Measurements from ENCODE around the gene ELP4.

The ELP4 gene

GRCh38 chr11:31598454-31598853 is 88.9 kb downstream of the ELP4 start:
- Mint-ChIP-seq H3K9me3 (ENCODE audit: low read depth) (no peaks in the 10 kb centered on the region), H3K27me3 (no peaks in the 10 kb centered on the region), H3K4me3 (no peak overlapping the region), H3K36me3 (peaks cover 17% of the 10 kb centered on the region), H3K4me1 (ENCODE audit: low read depth) (no peaks in the 10 kb centered on the region), H3K27ac (no peak overlapping the region)

GRCh38 chr11:31601635-31602282 is 92.2 kb downstream of the ELP4 start:
- H3K4me1 Mint-ChIP-seq (ENCODE audit: low read depth): no peaks in the 10 kb centered on the region
- H3K27me3 Mint-ChIP-seq: no peaks in the 10 kb centered on the region
- peaks cover 9% of the 10 kb centered on the region for H3K36me3 Mint-ChIP-seq
- H3K9me3 Mint-ChIP-seq (ENCODE audit: low read depth): no peaks in the 10 kb centered on the region
- no peak overlapping the region for H3K4me3 Mint-ChIP-seq
- H3K27ac Mint-ChIP-seq: no peak overlapping the region

- no peak overlapping the region for H3K27ac Mint-ChIP-seq
- peaks cover 6% of the 10 kb centered on the region for H3K36me3 Mint-ChIP-seq
- H3K4me3 Mint-ChIP-seq: no peak overlapping the region
- no peaks in the 10 kb centered on the region for H3K4me1 Mint-ChIP-seq (ENCODE audit: low read depth)
- no peaks in the 10 kb centered on the region for H3K9me3 Mint-ChIP-seq (ENCODE audit: low read depth)
- no peaks in the 10 kb centered on the region for H3K27me3 Mint-ChIP-seq
Observed at GRCh38 chr11:31606893-31607292, 97.3 kb downstream of the ELP4 start.

- no peak overlapping the region for H3K4me3 Mint-ChIP-seq
- H3K36me3 Mint-ChIP-seq: peaks cover 6% of the 10 kb centered on the region
- H3K27ac Mint-ChIP-seq: no peak overlapping the region
- no peaks in the 10 kb centered on the region for H3K9me3 Mint-ChIP-seq (ENCODE audit: low read depth)
- H3K4me1 Mint-ChIP-seq (ENCODE audit: low read depth): no peaks in the 10 kb centered on the region
- H3K27me3 Mint-ChIP-seq: no peaks in the 10 kb centered on the region
Observed at GRCh38 chr11:31607914-31608313, 98.3 kb downstream of the ELP4 start.

GRCh38 chr11:31608995-31609394 is 99.4 kb downstream of the ELP4 start:
- Mint-ChIP-seq H3K4me3 (no peak overlapping the region), H3K36me3 (peaks cover 6% of the 10 kb centered on the region), H3K4me1 (ENCODE audit: low read depth) (no peaks in the 10 kb centered on the region), H3K27ac (no peak overlapping the region), H3K9me3 (ENCODE audit: low read depth) (no peaks in the 10 kb centered on the region), H3K27me3 (no peaks in the 10 kb centered on the region)

GRCh38 chr11:31610544-31610943 is 101.0 kb downstream of the ELP4 start:
- Mint-ChIP-seq H3K27ac (no peak overlapping the region), H3K4me1 (ENCODE audit: low read depth) (no peaks in the 10 kb centered on the region), H3K27me3 (no peaks in the 10 kb centered on the region), H3K4me3 (no peak overlapping the region), H3K36me3 (peaks cover 11% of the 10 kb centered on the region), H3K9me3 (ENCODE audit: low read depth) (no peaks in the 10 kb centered on the region)

- Mint-ChIP-seq H3K27ac (no peak overlapping the region), H3K9me3 (ENCODE audit: low read depth) (no peaks in the 10 kb centered on the region), H3K4me3 (no peak overlapping the region), H3K27me3 (no peaks in the 10 kb centered on the region), H3K36me3 (peaks cover 21% of the 10 kb centered on the region), H3K4me1 (ENCODE audit: low read depth) (no peaks in the 10 kb centered on the region)
Observed at GRCh38 chr11:31617246-31617645, 107.7 kb downstream of the ELP4 start.

GRCh38 chr11:31619980-31620379 is 110.4 kb downstream of the ELP4 start:
- H3K27ac Mint-ChIP-seq: no peak overlapping the region
- H3K27me3 Mint-ChIP-seq: no peaks in the 10 kb centered on the region
- peaks cover 16% of the 10 kb centered on the region for H3K36me3 Mint-ChIP-seq
- no peaks in the 10 kb centered on the region for H3K9me3 Mint-ChIP-seq (ENCODE audit: low read depth)
- H3K4me3 Mint-ChIP-seq: no peak overlapping the region
- no peaks in the 10 kb centered on the region for H3K4me1 Mint-ChIP-seq (ENCODE audit: low read depth)

- H3K4me3 Mint-ChIP-seq: no peak overlapping the region
- H3K27me3 Mint-ChIP-seq: no peaks in the 10 kb centered on the region
- no peaks in the 10 kb centered on the region for H3K4me1 Mint-ChIP-seq (ENCODE audit: low read depth)
- peaks cover 16% of the 10 kb centered on the region for H3K36me3 Mint-ChIP-seq
- no peaks in the 10 kb centered on the region for H3K9me3 Mint-ChIP-seq (ENCODE audit: low read depth)
- H3K27ac Mint-ChIP-seq: no peak overlapping the region
Observed at GRCh38 chr11:31620434-31620833, 110.9 kb downstream of the ELP4 start.

GRCh38 chr11:31625868-31626267 is 116.3 kb downstream of the ELP4 start:
- Mint-ChIP-seq H3K9me3 (ENCODE audit: low read depth) (no peaks in the 10 kb centered on the region), H3K27me3 (no peaks in the 10 kb centered on the region), H3K36me3 (peaks cover 2% of the 10 kb centered on the region), H3K27ac (no peak overlapping the region), H3K4me1 (ENCODE audit: low read depth) (no peaks in the 10 kb centered on the region), H3K4me3 (no peak overlapping the region)

- Mint-ChIP-seq H3K36me3 (peaks cover 5% of the 10 kb centered on the region), H3K27ac (no peak overlapping the region), H3K27me3 (no peaks in the 10 kb centered on the region), H3K4me1 (ENCODE audit: low read depth) (no peaks in the 10 kb centered on the region), H3K9me3 (ENCODE audit: low read depth) (no peaks in the 10 kb centered on the region), H3K4me3 (no peak overlapping the region)
Observed at GRCh38 chr11:31628111-31628510, 118.5 kb downstream of the ELP4 start.

- H3K27ac Mint-ChIP-seq: no peak overlapping the region
- no peaks in the 10 kb centered on the region for H3K9me3 Mint-ChIP-seq (ENCODE audit: low read depth)
Observed at GRCh38 chr11:31636983-31637382, 127.4 kb downstream of the ELP4 start.

GRCh38 chr11:31640611-31641010 is 131.0 kb downstream of the ELP4 start:
- Mint-ChIP-seq H3K36me3 (peaks cover 3% of the 10 kb centered on the region), H3K27ac (no peak overlapping the region), H3K4me1 (ENCODE audit: low read depth) (no peaks in the 10 kb centered on the region), H3K27me3 (no peaks in the 10 kb centered on the region), H3K4me3 (no peak overlapping the region), H3K9me3 (ENCODE audit: low read depth) (no peaks in the 10 kb centered on the region)

More at GRCh38 chr11:31636983-31637382, 127.4 kb downstream of the ELP4 start:
- peaks cover 10% of the 10 kb centered on the region for H3K36me3 Mint-ChIP-seq
- no peaks in the 10 kb centered on the region for H3K4me1 Mint-ChIP-seq (ENCODE audit: low read depth)
- H3K27me3 Mint-ChIP-seq: no peaks in the 10 kb centered on the region
- no peak overlapping the region for H3K4me3 Mint-ChIP-seq

- no peaks in the 10 kb centered on the region for H3K9me3 Mint-ChIP-seq (ENCODE audit: low read depth)
- no peaks in the 10 kb centered on the region for H3K36me3 Mint-ChIP-seq
- H3K4me1 Mint-ChIP-seq (ENCODE audit: low read depth): no peaks in the 10 kb centered on the region
- H3K27ac Mint-ChIP-seq: no peak overlapping the region
- no peak overlapping the region for H3K4me3 Mint-ChIP-seq
- H3K27me3 Mint-ChIP-seq: no peaks in the 10 kb centered on the region
Observed at GRCh38 chr11:31641477-31642062, 132.0 kb downstream of the ELP4 start.

GRCh38 chr11:31643857-31644256 is 134.3 kb downstream of the ELP4 start:
- H3K27me3 Mint-ChIP-seq: no peaks in the 10 kb centered on the region
- no peak overlapping the region for H3K27ac Mint-ChIP-seq
- H3K36me3 Mint-ChIP-seq: peaks cover 3% of the 10 kb centered on the region
- no peaks in the 10 kb centered on the region for H3K9me3 Mint-ChIP-seq (ENCODE audit: low read depth)
- no peaks in the 10 kb centered on the region for H3K4me1 Mint-ChIP-seq (ENCODE audit: low read depth)
- H3K4me3 Mint-ChIP-seq: no peak overlapping the region

- H3K4me3 Mint-ChIP-seq: no peak overlapping the region
- peaks cover 9% of the 10 kb centered on the region for H3K36me3 Mint-ChIP-seq
- no peak overlapping the region for H3K27ac Mint-ChIP-seq
- no peaks in the 10 kb centered on the region for H3K9me3 Mint-ChIP-seq (ENCODE audit: low read depth)
- no peaks in the 10 kb centered on the region for H3K4me1 Mint-ChIP-seq (ENCODE audit: low read depth)
- H3K27me3 Mint-ChIP-seq: no peaks in the 10 kb centered on the region
Observed at GRCh38 chr11:31645747-31646146, 136.2 kb downstream of the ELP4 start.
